NCI-H2196 treated with DMSO at 0.1 percent for 48 hours (cell line): ENCODE results near the gene CD1E.
"Not testable (repeated sequence)": the region's sequence is repeated elsewhere in the genome, so short reads cannot be mapped to it uniquely, and the experiment has no call there.

ENCODE experiments used
- DNase-seq: peaks from one replicate; lab custom pipeline; 2025; ENCODE audit not compliant: unreplicated experiment; lab: John Stamatoyannopoulos, UW

The CD1E gene

GRCh38 chr1:158353303-158354075 lies at the start of gene CD1E:
TSS of gene CD1E (plus strand) at chr1:158353894. CDS start at chr1:158353989, 95 bp downstream.
- no peak for DNase-seq

GRCh38 chr1:158310623-158311022 lies 43.1 kb upstream of the CD1E start:
- no peak for DNase-seq

GRCh38 chr1:158311066-158311465 lies 42.6 kb upstream of the CD1E start:
- DNase-seq = no peak

GRCh38 chr1:158323866-158324265 lies 29.8 kb upstream of the CD1E start:
- no peak for DNase-seq

GRCh38 chr1:158324395-158324794 lies 29.3 kb upstream of the CD1E start:
- DNase-seq = no peak

- DNase-seq = no peak
These were observed 26.2 kb upstream of the CD1E start for GRCh38 chr1:158327481-158327880.

GRCh38 chr1:158328426-158328825 lies 25.3 kb upstream of the CD1E start:
- DNase-seq = no peak

GRCh38 chr1:158329300-158329699 lies 24.4 kb upstream of the CD1E start:
- no peak for DNase-seq

GRCh38 chr1:158329733-158330132 lies 24.0 kb upstream of the CD1E start:
- DNase-seq = no peak

- no peak for DNase-seq
These were observed 23.1 kb upstream of the CD1E start for GRCh38 chr1:158330391-158331105.

GRCh38 chr1:158331106-158331425 lies 22.6 kb upstream of the CD1E start:
- DNase-seq = no peak

- no peak for DNase-seq
These were observed 22.1 kb upstream of the CD1E start, which contains the start of gene CD1B for GRCh38 chr1:158331481-158332150. TSS of gene CD1B (minus strand) at chr1:158331531. CDS start at chr1:158331423, 108 bp downstream.

GRCh38 chr1:158333405-158334155 lies 20.1 kb upstream of the CD1E start:
- DNase-seq = no peak

- no peak for DNase-seq
These were observed 19.0 kb upstream of the CD1E start for GRCh38 chr1:158334526-158335212.

- DNase-seq = no peak
These were observed 18.5 kb upstream of the CD1E start for GRCh38 chr1:158335213-158335532.

- DNase-seq = not testable (repeated sequence)
These were observed 17.3 kb upstream of the CD1E start for GRCh38 chr1:158336413-158336812.

GRCh38 chr1:158348946-158349345 lies 4.7 kb upstream of the CD1E start:
- not testable (repeated sequence) for DNase-seq

GRCh38 chr1:158354255-158354654 lies 561 bp downstream of the CD1E start:
- DNase-seq = no peak

GRCh38 chr1:158355773-158356285 lies 2.1 kb downstream of the CD1E start:
- DNase-seq = no peak

- no peak for DNase-seq
These were observed 2.9 kb downstream of the CD1E start for GRCh38 chr1:158356616-158357015.

GRCh38 chr1:158357441-158357840 lies 3.7 kb downstream of the CD1E start:
- DNase-seq = no peak
